Brain microvascular endothelial cell (primary cell): ENCODE results near the gene TMEM86B.

ENCODE experiments used
- DNase-seq: peaks from one replicate; pipeline ENCODE4 v3.0.0-alpha.2; 2020
- H3K27ac ChIP-seq: fragments of 250-450 bp; sonication (Bioruptor Pico); 2 replicates; pipeline ENCODE4 v1.5.1; 2020; ENCODE audit warnings: mild to moderate bottlenecking, moderate library complexity
- H3K27me3 ChIP-seq: fragments of 250-450 bp; sonication (Bioruptor Pico); replicated peaks from 2 replicates; pipeline ENCODE4 v1.5.1; 2020; ENCODE audit warnings: mild to moderate bottlenecking
- H3K36me3 ChIP-seq: fragments of 250-450 bp; sonication (Bioruptor Pico); replicated peaks from 2 replicates; pipeline ENCODE4 v1.5.1; 2020; ENCODE audit warnings: mild to moderate bottlenecking
- H3K4me3 ChIP-seq: 2 replicates; pipeline ENCODE4 v1.5.1; 2011; ENCODE audit warnings: low read depth, mild to moderate bottlenecking, control low read depth, low read length, moderate library complexity
- in situ Hi-C: cut with HindIII; loops from 2 replicates; pipeline ENCODE4 v1.10.0; 2017; ENCODE audit warnings: low sequenced_read_pairs, low pct_ligation_motif_present
- TF ChIP-seq, protein P1 (sequence below): IDR thresholded peaks from 2 replicates; pipeline ENCODE4 v1.5.1; 2011; ENCODE audit warnings: low read depth, mild to moderate bottlenecking, moderate library complexity, low read length, control low read depth, inconsistent platforms; ENCODE audit errors: missing control alignments

The TMEM86B gene

DNA sequence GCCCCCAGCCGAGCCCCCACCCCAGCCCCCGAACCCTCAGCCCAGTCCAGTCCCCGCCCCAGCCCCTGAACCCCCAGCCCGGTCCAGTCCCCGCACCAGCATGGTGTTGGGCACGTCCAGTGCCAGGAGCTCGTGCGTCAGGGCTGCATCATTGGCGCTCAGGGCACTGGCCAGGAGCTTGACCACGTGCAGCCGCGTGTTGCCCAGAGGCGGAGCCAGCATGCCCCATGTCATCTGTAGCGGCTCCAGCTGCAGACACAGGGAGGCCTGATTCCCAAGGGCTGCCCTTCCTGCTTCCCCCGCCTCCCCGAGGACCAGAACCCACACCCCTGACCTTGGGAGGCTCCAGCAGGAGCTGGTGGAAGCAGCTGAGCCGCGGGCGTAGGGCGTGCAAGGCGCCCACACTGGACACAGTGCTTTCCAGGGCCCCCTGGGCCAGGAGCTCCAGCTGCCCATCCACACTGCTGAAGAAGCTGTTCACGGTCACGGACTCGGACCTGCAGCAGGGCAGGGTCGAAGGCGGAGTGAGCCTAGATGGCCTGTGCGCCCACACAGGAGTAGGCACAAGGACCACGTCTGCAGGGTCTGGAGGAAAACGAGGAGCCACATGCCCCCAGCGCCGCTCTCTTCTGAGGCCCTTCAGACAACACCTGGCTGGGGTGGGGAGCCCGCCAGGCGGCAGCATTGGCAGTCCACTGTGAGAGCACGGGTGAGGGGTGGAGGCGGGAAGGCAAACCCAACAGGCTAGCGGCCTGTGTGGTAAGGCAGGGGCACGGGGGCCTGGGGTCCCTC is 12.8 kb upstream of the TMEM86B start:
- Histone ChIP-seq H3K4me3 (no peak overlapping the region), H3K36me3 (peaks cover 81% of the 10 kb centered on the region), H3K27me3 (no peaks in the 10 kb centered on the region), H3K27ac (no peak overlapping the region)
- TF ChIP-seq, protein P1, sequence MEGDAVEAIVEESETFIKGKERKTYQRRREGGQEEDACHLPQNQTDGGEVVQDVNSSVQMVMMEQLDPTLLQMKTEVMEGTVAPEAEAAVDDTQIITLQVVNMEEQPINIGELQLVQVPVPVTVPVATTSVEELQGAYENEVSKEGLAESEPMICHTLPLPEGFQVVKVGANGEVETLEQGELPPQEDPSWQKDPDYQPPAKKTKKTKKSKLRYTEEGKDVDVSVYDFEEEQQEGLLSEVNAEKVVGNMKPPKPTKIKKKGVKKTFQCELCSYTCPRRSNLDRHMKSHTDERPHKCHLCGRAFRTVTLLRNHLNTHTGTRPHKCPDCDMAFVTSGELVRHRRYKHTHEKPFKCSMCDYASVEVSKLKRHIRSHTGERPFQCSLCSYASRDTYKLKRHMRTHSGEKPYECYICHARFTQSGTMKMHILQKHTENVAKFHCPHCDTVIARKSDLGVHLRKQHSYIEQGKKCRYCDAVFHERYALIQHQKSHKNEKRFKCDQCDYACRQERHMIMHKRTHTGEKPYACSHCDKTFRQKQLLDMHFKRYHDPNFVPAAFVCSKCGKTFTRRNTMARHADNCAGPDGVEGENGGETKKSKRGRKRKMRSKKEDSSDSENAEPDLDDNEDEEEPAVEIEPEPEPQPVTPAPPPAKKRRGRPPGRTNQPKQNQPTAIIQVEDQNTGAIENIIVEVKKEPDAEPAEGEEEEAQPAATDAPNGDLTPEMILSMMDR = no peak
- in situ Hi-C loops = no loop called here
- no peak for DNase-seq

DNA sequence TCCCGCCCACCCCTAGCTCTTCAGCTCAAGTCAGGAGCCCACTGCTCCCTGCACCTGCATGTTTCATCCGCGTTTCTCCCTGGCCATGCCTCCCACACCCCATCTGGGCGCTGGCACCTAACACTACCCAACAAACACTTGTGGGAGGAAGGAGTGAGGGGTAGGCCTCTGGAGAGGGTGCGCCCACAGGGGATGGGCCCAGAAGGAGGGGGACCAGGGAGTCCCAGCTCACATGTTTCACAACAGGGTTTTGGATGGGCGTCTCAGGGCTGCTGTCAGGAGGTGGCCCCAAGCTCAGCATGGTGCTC is 12.1 kb upstream of the TMEM86B start:
- in situ Hi-C loops = no loop called here
- H3K27ac ChIP-seq = no peak overlapping the region
- no peak for DNase-seq
- TF ChIP-seq, protein P1 = no peak
- no peaks in the 10 kb centered on the region for H3K27me3 ChIP-seq
- H3K4me3 ChIP-seq = no peak overlapping the region
- H3K36me3 ChIP-seq = peaks cover 85% of the 10 kb centered on the region

DNA sequence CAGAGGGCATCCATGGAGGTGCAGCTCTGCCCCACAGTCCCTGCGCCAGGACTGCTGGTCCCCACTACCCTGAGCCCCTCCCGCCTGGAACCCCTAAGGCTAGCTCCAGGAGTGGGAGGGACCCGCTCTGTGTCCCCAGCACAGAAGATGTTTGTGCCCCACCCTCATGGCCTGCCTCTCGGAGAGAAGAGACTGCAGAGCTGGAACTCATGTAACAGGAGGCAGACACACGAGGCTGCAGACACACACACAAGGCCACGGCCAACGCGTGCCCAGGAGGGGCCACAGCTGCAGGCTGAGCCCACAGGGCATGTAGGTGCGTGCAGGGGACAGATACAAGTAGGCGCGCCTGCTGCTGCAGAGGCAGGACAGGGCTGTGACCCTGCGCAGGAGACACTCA is 10.4 kb upstream of the TMEM86B start:
- in situ Hi-C loops = no loop called here
- Histone ChIP-seq H3K27ac (no peak overlapping the region), H3K36me3 (peaks cover 72% of the 10 kb centered on the region), H3K4me3 (no peak overlapping the region), H3K27me3 (no peaks in the 10 kb centered on the region)
- TF ChIP-seq, protein P1 = no peak
- no peak for DNase-seq

DNA sequence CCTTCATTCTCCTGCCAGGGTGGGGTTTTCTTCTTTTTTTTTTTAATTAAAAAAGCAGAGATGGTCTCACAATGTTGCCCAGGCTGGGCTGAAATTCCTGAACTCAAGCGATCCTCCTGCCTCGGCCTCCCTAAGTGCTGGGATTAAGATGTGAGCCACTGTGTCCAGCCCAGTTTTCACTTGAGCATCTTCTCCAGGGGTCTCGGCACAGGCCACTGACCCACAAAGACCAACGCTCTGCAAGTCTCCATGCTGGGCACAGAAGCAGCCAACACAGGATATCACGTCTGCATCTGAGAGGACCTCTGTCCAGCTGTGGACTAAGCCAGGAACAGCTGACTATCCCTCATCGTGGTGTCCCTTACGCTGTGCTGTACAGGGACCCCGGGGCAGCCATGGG is 9.5 kb upstream of the TMEM86B start:
- TF ChIP-seq, protein P1 = no peak
- no peak overlapping the region for H3K27ac ChIP-seq
- no peaks in the 10 kb centered on the region for H3K27me3 ChIP-seq
- in situ Hi-C loops = no loop called here
- H3K36me3 ChIP-seq = peaks cover 65% of the 10 kb centered on the region
- DNase-seq = no peak
- no peak overlapping the region for H3K4me3 ChIP-seq

DNA sequence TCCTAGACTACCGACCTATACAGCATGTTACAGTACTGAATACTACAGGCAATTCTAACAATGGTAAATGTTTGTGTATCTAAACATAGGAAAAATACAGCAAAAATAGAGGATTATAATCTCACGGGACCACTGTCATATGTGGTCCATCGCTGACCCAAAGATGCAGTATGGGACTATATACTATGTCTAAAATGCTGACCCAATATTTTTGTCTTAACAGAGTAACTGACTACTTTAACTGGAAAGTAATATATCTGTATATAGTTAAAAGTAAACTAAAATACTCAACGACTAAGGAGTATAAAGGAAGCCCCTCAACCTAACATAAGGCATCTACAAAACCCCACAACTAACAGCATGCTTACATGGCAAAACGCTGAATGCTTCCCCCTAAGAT is 4.4 kb upstream of the TMEM86B start:
- Histone ChIP-seq H3K36me3 (peaks cover 56% of the 10 kb centered on the region), H3K27ac (no peak overlapping the region), H3K4me3 (no peak overlapping the region), H3K27me3 (no peaks in the 10 kb centered on the region)
- in situ Hi-C loops = no loop called here
- TF ChIP-seq, protein P1 = no peak
- DNase-seq = no peak

DNA sequence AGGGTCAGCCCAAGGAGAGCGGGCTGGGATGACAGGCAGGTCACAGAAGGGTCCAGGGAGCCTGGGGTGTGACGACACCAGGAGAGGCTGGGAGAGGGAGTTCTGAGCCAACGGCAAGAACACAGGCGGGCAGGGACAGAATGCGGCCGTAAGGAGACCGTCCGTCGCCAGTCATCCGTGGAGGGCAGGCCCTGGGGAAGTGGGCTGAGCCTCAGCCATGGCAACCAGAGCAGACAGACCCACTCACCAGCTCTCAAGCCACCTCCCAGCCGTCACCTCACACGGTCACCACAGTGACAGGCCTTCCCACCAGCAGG is 3.7 kb upstream of the TMEM86B start:
- no peaks in the 10 kb centered on the region for H3K27me3 ChIP-seq
- H3K36me3 ChIP-seq = peaks cover 55% of the 10 kb centered on the region
- no peak overlapping the region for H3K4me3 ChIP-seq
- no peak for DNase-seq
- in situ Hi-C loops = no loop called here
- H3K27ac ChIP-seq = no peak overlapping the region
- TF ChIP-seq, protein P1 = no peak
